CD14-positive monocyte (primary cell): ENCODE measurements around the gene EPOP. TPM values are rescaled to one million over a fixed set of nuclear protein-coding genes. Genes with fewer than 3 reads are reported as not detected.
A peak's percentile ranks its signal among the peaks of the same experiment; 100 is the strongest.

ENCODE experiments used
- DNase-seq, 3 donors: peaks; one replicate each; pipeline ENCODE4 v3.0.0-alpha.2; 2011 to 2022
- H2AFZ ChIP-seq: 2 replicates; pipeline ENCODE4 v1.6.0; 2012; ENCODE audit warnings: mild to moderate bottlenecking, low read depth, low read length, inconsistent platforms; ENCODE audit not compliant: insufficient read depth, poor library complexity, severe bottlenecking
- H3K27ac ChIP-seq, 2 donors: 1 replicate in 1 of 2; 2 replicates in 1 of 2; pipeline ENCODE4 v1.5.1; 2012 to 2013; ENCODE audit warnings: low read length in 2 of 2, control low read depth in 1 of 2, inconsistent platforms in 1 of 2, low read depth in 1 of 2, mild to moderate bottlenecking in 1 of 2
- H3K27me3 ChIP-seq, 2 donors: one replicate each; pipeline versions ENCODE4 v1.6.0 to v1.6.1; 2011 to 2013; ENCODE audit warnings: low read length in 2 of 2; ENCODE audit not compliant: control insufficient read depth in 2 of 2, insufficient read depth in 2 of 2
- H3K36me3 ChIP-seq, 2 donors: replicated peaks in 1 of 2; 1 replicate in 1 of 2; 2 replicates in 1 of 2; pipeline versions ENCODE4 v1.5.1 to v1.6.1; 2012 to 2013; ENCODE audit warnings: low read length in 2 of 2, control low read depth in 1 of 2, inconsistent platforms in 1 of 2, mild to moderate bottlenecking in 1 of 2; ENCODE audit not compliant: insufficient read depth in 2 of 2, control insufficient read depth in 1 of 2
- H3K4me1 ChIP-seq, 2 donors: 1 replicate in 1 of 2; 2 replicates in 1 of 2; pipeline versions ENCODE4 v1.5.1 to v1.6.1; 2012 to 2013; ENCODE audit warnings: low read length in 2 of 2, control low read depth in 1 of 2, inconsistent platforms in 1 of 2, mild to moderate bottlenecking in 1 of 2, moderate library complexity in 1 of 2; ENCODE audit not compliant: insufficient read depth in 2 of 2, control insufficient read depth in 1 of 2
- H3K4me2 ChIP-seq: replicated peaks from 2 replicates; pipeline ENCODE3; 2012; ENCODE audit warnings: low read length, moderate library complexity, mild to moderate bottlenecking; ENCODE audit not compliant: poor library complexity, severe bottlenecking; ENCODE audit errors: extremely low read depth
- H3K4me3 ChIP-seq, 3 experiments: fragments of 200-600 bp in 1 of 3; sonication (generic) in 1 of 3; replicated peaks in 1 of 3; 1 replicate in 2 of 3; 2 replicates in 1 of 3; pipeline ENCODE4 v1.5.1; 2011 to 2013; ENCODE audit warnings: low read length in 3 of 3, mild to moderate bottlenecking in 3 of 3, control low read depth in 2 of 3, low read depth in 2 of 3, inconsistent platforms in 1 of 3, moderate library complexity in 1 of 3
- H3K79me2 ChIP-seq: 2 replicates; pipeline ENCODE4 v1.6.0; 2012; ENCODE audit warnings: mild to moderate bottlenecking, control low read depth, inconsistent platforms, low read length, moderate library complexity; ENCODE audit not compliant: insufficient read depth
- H3K9ac ChIP-seq: 2 replicates; pipeline ENCODE4 v1.6.0; 2017; ENCODE audit warnings: low read length, mild to moderate bottlenecking; ENCODE audit not compliant: insufficient read depth, poor library complexity, severe bottlenecking
- H3K9me3 ChIP-seq, 2 donors: replicated peaks in 1 of 2; 1 replicate in 1 of 2; 2 replicates in 1 of 2; pipeline versions ENCODE4 v1.5.1 to v1.6.1; 2012 to 2013; ENCODE audit warnings: low read length in 2 of 2, control low read depth in 1 of 2; ENCODE audit not compliant: control insufficient read depth in 1 of 2, insufficient read depth in 1 of 2
- H4K20me1 ChIP-seq: 2 replicates; pipeline ENCODE4 v1.6.0; 2012; ENCODE audit warnings: mild to moderate bottlenecking, low read length, control low read depth, moderate library complexity; ENCODE audit not compliant: insufficient read depth
- H3K27ac Mint-ChIP-seq, 7 donors: one replicate each; pipeline ENCODE4 v1.8.0; 2020; ENCODE audit warnings: mild to moderate bottlenecking in 7 of 7, mixed read lengths in 7 of 7, moderate library complexity in 6 of 7, inconsistent platforms in 2 of 7
- H3K27me3 Mint-ChIP-seq, 3 donors: one replicate each; pipeline ENCODE4 v1.8.0; 2021 to 2022; ENCODE audit warnings: low read depth in 3 of 3, mild to moderate bottlenecking in 3 of 3, mixed read lengths in 3 of 3, moderate library complexity in 3 of 3, inconsistent platforms in 1 of 3
- H3K36me3 Mint-ChIP-seq, 2 donors: one replicate each; pipeline ENCODE4 v1.8.0; 2020; ENCODE audit warnings: mixed read lengths in 2 of 2, inconsistent platforms in 1 of 2, mild to moderate bottlenecking in 1 of 2
- H3K4me1 Mint-ChIP-seq: one replicate; pipeline ENCODE4 v1.8.0; 2020; ENCODE audit warnings: mild to moderate bottlenecking, mixed read lengths
- H3K4me3 Mint-ChIP-seq, 2 donors: one replicate each; pipeline ENCODE4 v1.8.0; 2020; ENCODE audit warnings: mild to moderate bottlenecking in 2 of 2, mixed read lengths in 2 of 2, moderate library complexity in 1 of 2
- H3K9me3 Mint-ChIP-seq, 7 donors: one replicate each; pipeline ENCODE4 v1.8.0; 2020 to 2022; ENCODE audit warnings: mixed read lengths in 7 of 7, mild to moderate bottlenecking in 6 of 7, moderate library complexity in 6 of 7, inconsistent platforms in 2 of 7
- CTCF ChIP-seq: fragments of 200-600 bp; IDR thresholded peaks from one replicate; pipeline ENCODE4 v1.8.0; 2022; ENCODE audit warnings: antibody characterized with exemption, mild to moderate bottlenecking
- WGBS: methylation state at CpG from one replicate; pipeline ENCODE4 v1.1.5; 2013; ENCODE audit warnings: missing lambda C conversion rate; ENCODE audit not compliant: insufficient coverage; 5-methylcytosine and 5-hydroxymethylcytosine counted together
- intact Hi-C, 2 donors: fragments of 100-400 bp; cut with micrococcal nuclease; formaldehyde crosslinking; loops; one replicate each; pipeline versions ENCODE4 v1.15.0 to v1.15.1; 2023
- polyA minus RNA-seq: library from RNA; depleted of rRNA, polyadenylated mRNA; stranded (reverse); fragments of >200 nt; gene quantifications from 2 replicates; pipeline ENCODE4 v1.2.3, GENCODE V29; 2012
- polyA plus RNA-seq, 3 donors: library from polyadenylated mRNA; depleted of rRNA in 1 of 3; unstranded in 2 of 3; stranded (reverse) in 1 of 3; fragments of 300-500 nt in 2 of 3; fragments of >200 nt in 1 of 3; fragmentation: Illumina TruSeq in 2 of 3; gene quantifications; 1 replicate in 2 of 3; 2 replicates in 1 of 3; pipeline ENCODE4 v1.2.3, GENCODE V29; 2012 to 2021
- total RNA-seq, 12 experiments: library from RNA in 1 of 12; stranded (reverse) in 1 of 12; fragments of 120-200 nt in 1 of 12; gene quantifications; one replicate each; pipeline ENCODE4 v1.2.4 and lab custom pipeline; 2013 to 2026; ENCODE audit warnings: mixed read lengths in 6 of 12, inconsistent platforms in 1 of 12

EPOP gene
- 0.37 TPM for total RNA-seq (2013)
- polyA plus RNA-seq = under 1 TPM in 1 of 3 donors, not detected in 2; 0.63 TPM
- polyA minus RNA-seq = 0.69 and 1.0 TPM in 2 replicates
- total RNA-seq (lab: John Stamatoyannopoulos, UW) = 1.9 to 13.3 (median 4.5) reads per million in 11 experiments

GRCh38 chr17:38674749-38675615, at the start of gene EPOP:
Gene EPOP (minus strand): TSS chr17:38674957. CDS start chr17:38674495, 462 bp downstream.
- Histone ChIP-seq H2AFZ (peak within 1 kb of the TSS; percentile 76), H4K20me1 (no peaks in the 10 kb centered on the region), H3K4me2 (peak within 1 kb of the TSS; percentile 83), H3K9ac (peak within 1 kb of the TSS; percentile 44), H3K79me2 (no peaks in the 10 kb centered on the region), H3K4me3 (peak within 1 kb of the TSS in 2 of 3 experiments; percentile 23 to 73), H3K27me3 (peaks cover 52 to 55% of the 10 kb centered on the region in 2 donors), H3K4me1 (peaks cover 16 to 30% of the 10 kb centered on the region in 2 donors), H3K36me3 (no peaks in the 10 kb centered on the region), H3K27ac (no peak within 1 kb of the TSS), H3K9me3 (peaks cover 0 to 13% of the 10 kb centered on the region in 2 donors)
- Mint-ChIP-seq H3K4me1 (peaks cover 32% of the 10 kb centered on the region), H3K9me3 (peaks cover 0 to 25% (median 7%) of the 10 kb centered on the region in 7 donors), H3K27me3 (peaks cover 54 to 76% (median 76%) of the 10 kb centered on the region in 3 donors), H3K4me3 (peak within 1 kb of the TSS; percentile 28 to 82), H3K27ac (peak within 1 kb of the TSS in 1 of 7 donors; percentile 83), H3K36me3 (peaks cover 7 to 20% of the 10 kb centered on the region in 2 donors)
- peak; percentile 73 to 84 (median 75) for DNase-seq
- WGBS = 2% methylated on average over 78 of the region's 80 CpGs
- no peak for TF ChIP-seq CTCF
- intact Hi-C loops = loop anchor here in 1 of 2 donors (5.0 kb wide), 1 partner anchor 77 kb away; the partner anchor contains the start of gene PSMB3

- Histone ChIP-seq H4K20me1 (no peaks in the 10 kb centered on the region), H3K9ac (no peak overlapping the region), H3K4me1 (peaks cover 8 to 11% of the 10 kb centered on the region in 2 donors), H2AFZ (no peak overlapping the region), H3K27ac (no peak overlapping the region), H3K4me2 (no peak overlapping the region), H3K9me3 (no peaks in the 10 kb centered on the region), H3K4me3 (no peak overlapping the region), H3K27me3 (no peaks in the 10 kb centered on the region), H3K79me2 (no peaks in the 10 kb centered on the region), H3K36me3 (peaks cover 31 to 39% of the 10 kb centered on the region in 2 donors)
- no peak for DNase-seq
- Mint-ChIP-seq H3K4me1 (peaks cover 13% of the 10 kb centered on the region), H3K27ac (no peak overlapping the region), H3K4me3 (no peak overlapping the region), H3K9me3 (peaks cover 0 to 4% (median 0%) of the 10 kb centered on the region in 7 donors), H3K27me3 (peaks cover 1 to 2% (median 1%) of the 10 kb centered on the region in 3 donors), H3K36me3 (peaks cover 44 to 48% of the 10 kb centered on the region in 2 donors)
- intact Hi-C loops = no loop called here
- no peak for TF ChIP-seq CTCF
- 100% methylated on average over 1 of the region's 16 CpGs for WGBS
These were observed 47.0 kb upstream of the EPOP start for GRCh38 chr17:38721802-38722201.
